Measurements from ENCODE around the gene CERK. TPM values are rescaled to one million over a fixed set of nuclear protein-coding genes. Genes with fewer than 3 reads are reported as not detected.

Gene CERK
- total RNA-seq, 1 experiment from 2014 or later: 24.9 TPM

DNA sequence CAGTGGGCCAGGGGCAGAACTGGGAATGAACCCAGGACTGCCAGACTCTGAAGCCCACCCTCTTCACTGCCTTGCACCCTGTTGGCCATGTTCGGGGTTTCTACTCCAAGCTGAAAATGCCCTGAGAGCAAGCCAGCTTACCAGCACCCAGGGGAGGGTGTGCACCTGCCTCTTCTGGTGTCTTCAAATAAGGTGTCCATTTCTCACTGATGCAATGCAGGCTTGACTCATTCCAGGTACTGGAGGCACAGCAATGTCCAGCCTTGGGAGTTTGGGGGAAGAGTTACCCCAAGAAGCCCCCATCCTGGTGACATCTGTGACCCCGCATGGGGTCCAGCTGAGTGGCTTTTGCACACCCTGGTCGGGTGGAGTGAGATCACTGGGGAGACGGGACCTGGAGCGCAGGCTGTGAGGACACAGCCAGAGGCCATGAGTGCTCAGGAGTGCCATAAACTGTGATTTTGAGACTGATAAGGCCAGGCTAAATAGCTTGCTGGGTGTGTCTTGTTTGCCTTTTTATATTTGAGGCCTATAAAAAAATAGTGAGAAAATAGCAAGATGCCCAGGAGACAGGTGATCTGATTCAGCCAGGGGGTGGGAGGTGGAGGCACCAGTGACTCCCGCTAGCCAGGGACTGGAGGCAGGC, 4.6 kb upstream of the CERK start:
- TF ChIP-seq, protein P1, sequence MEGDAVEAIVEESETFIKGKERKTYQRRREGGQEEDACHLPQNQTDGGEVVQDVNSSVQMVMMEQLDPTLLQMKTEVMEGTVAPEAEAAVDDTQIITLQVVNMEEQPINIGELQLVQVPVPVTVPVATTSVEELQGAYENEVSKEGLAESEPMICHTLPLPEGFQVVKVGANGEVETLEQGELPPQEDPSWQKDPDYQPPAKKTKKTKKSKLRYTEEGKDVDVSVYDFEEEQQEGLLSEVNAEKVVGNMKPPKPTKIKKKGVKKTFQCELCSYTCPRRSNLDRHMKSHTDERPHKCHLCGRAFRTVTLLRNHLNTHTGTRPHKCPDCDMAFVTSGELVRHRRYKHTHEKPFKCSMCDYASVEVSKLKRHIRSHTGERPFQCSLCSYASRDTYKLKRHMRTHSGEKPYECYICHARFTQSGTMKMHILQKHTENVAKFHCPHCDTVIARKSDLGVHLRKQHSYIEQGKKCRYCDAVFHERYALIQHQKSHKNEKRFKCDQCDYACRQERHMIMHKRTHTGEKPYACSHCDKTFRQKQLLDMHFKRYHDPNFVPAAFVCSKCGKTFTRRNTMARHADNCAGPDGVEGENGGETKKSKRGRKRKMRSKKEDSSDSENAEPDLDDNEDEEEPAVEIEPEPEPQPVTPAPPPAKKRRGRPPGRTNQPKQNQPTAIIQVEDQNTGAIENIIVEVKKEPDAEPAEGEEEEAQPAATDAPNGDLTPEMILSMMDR (conservative IDR thresholded peaks at IDR 0.05): no peak
- no peak for TF ChIP-seq EZH2 (IDR thresholded peaks at IDR 0.05; ENCODE audit: low read depth)
- Histone ChIP-seq H3K36me3 (ENCODE audit: low read depth) (no peaks in the 10 kb centered on the region), H3K4me3 (peak overlapping the region; percentile 3; the same call in 1 of the 2 replicates), H3K27me3 (ENCODE audit: insufficient read depth, low read depth) (no peaks in the 10 kb centered on the region), H3K4me2 (peak overlapping the region; percentile 67), H3K9me2 (ENCODE audit: insufficient read depth) (no peaks in the 10 kb centered on the region), H3K27ac (peak overlapping the region; percentile 81), H2AFZ (no peak overlapping the region), H4K20me1 (ENCODE audit: insufficient read depth) (no peaks in the 10 kb centered on the region), H3F3A (ENCODE audit: insufficient read depth, low read depth) (peaks cover 42% of the 10 kb centered on the region), H3K4me1 (replicated peaks; ENCODE audit: insufficient read depth) (peaks cover 53% of the 10 kb centered on the region), H3K79me2 (ENCODE audit: low read depth) (no peaks in the 10 kb centered on the region), H3K9me3 (ENCODE audit: insufficient read depth, low read depth) (no peaks in the 10 kb centered on the region)
- peak; percentile 75 to 99 for DNase-seq
- intact Hi-C loops (cut with micrococcal nuclease; ENCODE audit: unreplicated experiment): no loop called here
- CTCF ChIA-PET: interaction anchor here (0.6 to 0.8 kb wide), 3 partner anchors 8 to 61 kb away, joined by 4 to 6 read pairs (median 4); no protein-coding TSS in a partner anchor
- no TSS peak for BruUV-seq (replicated peaks)
- POLR2A ChIA-PET (ENCODE audit: unreplicated experiment): no interaction called here

DNA sequence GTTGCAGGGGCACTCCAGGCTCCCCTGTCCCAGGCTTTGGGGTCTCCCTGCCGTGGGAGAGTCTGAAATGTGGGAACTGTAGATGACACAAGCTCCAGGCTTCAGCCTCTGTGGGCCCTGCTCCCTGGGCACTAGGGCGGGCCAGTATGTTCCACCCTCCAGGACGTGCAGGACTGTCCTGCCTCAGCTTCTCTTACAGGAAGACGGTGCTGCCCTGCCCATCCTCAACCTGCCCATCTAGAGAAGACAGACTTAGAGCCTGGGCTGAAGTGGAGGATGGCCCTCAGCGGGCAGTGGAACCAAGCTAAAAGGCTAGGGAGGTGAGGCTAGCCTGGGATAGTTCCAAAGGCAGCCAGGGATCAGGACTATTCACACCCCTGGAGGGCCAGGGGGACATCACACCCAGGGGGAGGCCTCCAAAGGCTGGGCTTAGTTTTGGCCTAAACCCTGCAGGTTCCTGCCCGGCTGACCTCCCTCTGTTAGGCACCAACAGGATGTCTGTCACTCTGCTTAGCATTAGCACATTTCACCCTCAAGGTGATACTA, 4.0 kb upstream of the CERK start:
- peaks cover 42% of the 10 kb centered on the region for H3F3A ChIP-seq (ENCODE audit: insufficient read depth, low read depth)
- DNase-seq: no peak
- H3K9me3 ChIP-seq (ENCODE audit: insufficient read depth, low read depth): no peaks in the 10 kb centered on the region
- BruUV-seq (replicated peaks): no TSS peak
- ChIA-PET POLR2A (ENCODE audit: unreplicated experiment) (no interaction called here), CTCF (interaction anchor here (0.6 to 0.8 kb wide), 2 partner anchors 9 to 17 kb away, joined by 4 to 5 read pairs; no protein-coding TSS in a partner anchor)
- H3K4me2 ChIP-seq: peak overlapping the region; percentile 67
- H3K4me1 ChIP-seq (replicated peaks; ENCODE audit: insufficient read depth): peaks cover 54% of the 10 kb centered on the region
- H3K27ac ChIP-seq: peak overlapping the region; percentile 81
- TF ChIP-seq, protein P1 (conservative IDR thresholded peaks at IDR 0.05): no peak
- H3K27me3 ChIP-seq (ENCODE audit: insufficient read depth, low read depth): no peaks in the 10 kb centered on the region
- no peaks in the 10 kb centered on the region for H4K20me1 ChIP-seq (ENCODE audit: insufficient read depth)
- H2AFZ ChIP-seq: no peak overlapping the region
- intact Hi-C loops (cut with micrococcal nuclease; ENCODE audit: unreplicated experiment): no loop called here
- peak overlapping the region; percentile 3; the same call in 1 of the 2 replicates for H3K4me3 ChIP-seq
- no peaks in the 10 kb centered on the region for H3K9me2 ChIP-seq (ENCODE audit: insufficient read depth)
- H3K79me2 ChIP-seq (ENCODE audit: low read depth): peaks cover 4% of the 10 kb centered on the region; the same call in 1 of the 2 replicates
- no peaks in the 10 kb centered on the region for H3K36me3 ChIP-seq (ENCODE audit: low read depth)

DNA sequence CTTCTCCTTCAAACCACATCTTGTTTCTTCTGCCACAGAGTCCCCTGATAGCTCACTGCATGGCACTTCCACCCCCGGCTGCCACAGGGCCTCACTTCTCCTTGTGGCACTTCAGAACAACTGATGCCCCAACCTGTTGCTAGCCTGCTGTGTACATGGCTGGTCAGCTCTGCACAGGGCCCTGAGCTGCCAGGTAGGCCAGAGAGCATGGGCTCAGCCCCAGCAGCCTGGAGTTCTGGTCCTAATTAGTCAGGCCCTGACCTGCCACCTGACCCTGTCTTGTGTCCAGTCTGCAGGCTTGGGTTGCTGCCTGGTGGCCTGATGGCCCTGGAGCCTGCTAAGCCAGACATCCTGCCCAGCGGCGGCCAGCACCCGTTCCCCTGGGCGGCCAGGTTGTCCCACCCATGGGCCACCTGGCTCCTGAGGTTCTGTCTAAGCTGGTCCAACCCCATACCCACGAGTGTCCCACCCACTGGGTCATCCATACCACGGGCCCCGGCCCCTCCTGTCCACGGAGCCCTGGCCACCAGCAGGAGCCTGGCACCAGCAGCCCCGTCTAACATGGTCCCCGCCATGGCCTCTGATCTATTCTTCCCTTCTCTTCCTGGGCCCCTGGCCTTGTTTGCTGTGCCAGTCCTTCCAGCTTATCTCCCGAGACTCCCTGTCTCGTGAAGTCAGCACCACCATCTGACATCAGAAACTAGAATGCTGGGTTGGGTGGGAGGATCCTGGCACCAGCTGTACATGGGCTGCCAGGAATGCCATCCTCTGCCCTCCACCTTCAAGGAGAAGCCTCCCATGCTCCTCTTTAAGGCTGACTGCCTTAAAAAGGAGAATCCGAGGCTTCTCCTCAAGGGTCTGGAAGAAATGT, 3.1 kb upstream of the CERK start:
- Histone ChIP-seq H3K36me3 (ENCODE audit: low read depth) (no peaks in the 10 kb centered on the region), H3K27ac (no peak overlapping the region), H3K9me2 (ENCODE audit: insufficient read depth) (no peaks in the 10 kb centered on the region), H3K4me2 (peak overlapping the region; percentile 50), H4K20me1 (ENCODE audit: insufficient read depth) (no peaks in the 10 kb centered on the region), H3K79me2 (ENCODE audit: low read depth) (peaks cover 7% of the 10 kb centered on the region; the same call in 1 of the 2 replicates), H3K4me3 (no peak overlapping the region), H3K27me3 (ENCODE audit: insufficient read depth, low read depth) (no peaks in the 10 kb centered on the region), H3F3A (ENCODE audit: insufficient read depth, low read depth) (peaks cover 42% of the 10 kb centered on the region), H2AFZ (no peak overlapping the region), H3K9me3 (ENCODE audit: insufficient read depth, low read depth) (no peaks in the 10 kb centered on the region), H3K4me1 (replicated peaks; ENCODE audit: insufficient read depth) (peaks cover 59% of the 10 kb centered on the region)
- intact Hi-C loops (cut with micrococcal nuclease; ENCODE audit: unreplicated experiment): no loop called here
- ChIA-PET CTCF (interaction anchor here (0.6 to 0.9 kb wide), 2 partner anchors 18 to 54 kb away, joined by 3 to 5 read pairs; no protein-coding TSS in a partner anchor), POLR2A (ENCODE audit: unreplicated experiment) (no interaction called here)
- peak; percentile 17 to 65 for DNase-seq
- no TSS peak for BruUV-seq (replicated peaks)
- TF ChIP-seq, protein P1 (conservative IDR thresholded peaks at IDR 0.05): no peak
- no peak for TF ChIP-seq EZH2 (IDR thresholded peaks at IDR 0.05; ENCODE audit: low read depth)

Measured in PC-9 (cell line).